ENCODE measurements around the gene PTPRA.

DNA sequence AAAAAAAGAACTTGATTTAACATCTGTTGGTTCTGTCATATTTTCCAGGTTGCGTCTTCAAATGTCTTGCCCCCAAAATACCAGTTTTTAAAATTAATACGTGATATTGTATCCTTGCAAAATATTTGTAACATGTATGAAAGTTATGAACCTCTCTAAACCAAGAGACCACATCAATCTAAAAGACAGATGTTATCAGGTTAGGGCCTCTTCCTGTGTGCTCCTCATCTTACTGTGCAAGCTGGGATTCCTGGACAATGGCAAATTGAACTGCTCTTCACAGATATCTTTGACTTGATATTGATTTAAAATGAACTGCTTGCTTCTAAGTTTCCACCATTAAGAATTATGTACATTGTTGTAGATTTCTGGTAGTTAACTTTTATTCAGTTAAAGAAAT is 47.5 kb upstream of the PTPRA start:
- no peak for TF ChIP-seq EZH2 (IDR thresholded peaks at IDR 0.05; ENCODE audit: low read length)
- TF ChIP-seq, protein P1, sequence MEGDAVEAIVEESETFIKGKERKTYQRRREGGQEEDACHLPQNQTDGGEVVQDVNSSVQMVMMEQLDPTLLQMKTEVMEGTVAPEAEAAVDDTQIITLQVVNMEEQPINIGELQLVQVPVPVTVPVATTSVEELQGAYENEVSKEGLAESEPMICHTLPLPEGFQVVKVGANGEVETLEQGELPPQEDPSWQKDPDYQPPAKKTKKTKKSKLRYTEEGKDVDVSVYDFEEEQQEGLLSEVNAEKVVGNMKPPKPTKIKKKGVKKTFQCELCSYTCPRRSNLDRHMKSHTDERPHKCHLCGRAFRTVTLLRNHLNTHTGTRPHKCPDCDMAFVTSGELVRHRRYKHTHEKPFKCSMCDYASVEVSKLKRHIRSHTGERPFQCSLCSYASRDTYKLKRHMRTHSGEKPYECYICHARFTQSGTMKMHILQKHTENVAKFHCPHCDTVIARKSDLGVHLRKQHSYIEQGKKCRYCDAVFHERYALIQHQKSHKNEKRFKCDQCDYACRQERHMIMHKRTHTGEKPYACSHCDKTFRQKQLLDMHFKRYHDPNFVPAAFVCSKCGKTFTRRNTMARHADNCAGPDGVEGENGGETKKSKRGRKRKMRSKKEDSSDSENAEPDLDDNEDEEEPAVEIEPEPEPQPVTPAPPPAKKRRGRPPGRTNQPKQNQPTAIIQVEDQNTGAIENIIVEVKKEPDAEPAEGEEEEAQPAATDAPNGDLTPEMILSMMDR (optimal IDR thresholded peaks at IDR 0.05 in 1 of 3, IDR thresholded peaks at IDR 0.05 in 1 of 3, conservative IDR thresholded peaks at IDR 0.05 in 1 of 3; ENCODE audit: extremely low read depth in 1 of 3, insufficient read depth in 2 of 3, low read length in 3 of 3), result no peak

Measured in keratinocyte (primary cell).